Panc1 (cell line): Measurements from ENCODE around the gene FCMR. TPM values are rescaled to one million over a fixed set of nuclear protein-coding genes. Genes with fewer than 3 reads are reported as not detected.

Experiments
- ATAC-seq: fragments of 200-7000 bp; cut with Tn5 transposase; 2 replicates; pipeline ENCODE4 v1.9.1; 2020; ENCODE audit warnings: mild to moderate bottlenecking, moderate library complexity
- BruUV-seq: library from RNA; stranded (reverse); fragments of 400-500 nt; replicated peaks from 2 replicates; lab custom pipeline; 2021; lab: Mats Ljungman, UMichigan
- CTCF ChIA-PET: fragments of 300-600 bp; sonication (Branson Sonifier 250); formaldehyde crosslinking; loops from one replicate; lab custom pipeline; 2022; ENCODE audit warnings: antibody characterized with exemption; lab: Charles Lee
- POLR2A ChIA-PET: fragments of 300-600 bp; sonication (Branson Sonifier 250); formaldehyde crosslinking; loops from one replicate; lab custom pipeline; 2022; ENCODE audit warnings: antibody characterized with exemption; lab: Charles Lee
- DNase-seq: peaks from one replicate; pipeline ENCODE4 v3.0.0-alpha.2; 2010; ENCODE audit warnings: low read depth, low spot score
- H3K27ac ChIP-seq: 2 replicates; pipeline ENCODE4 v1.5.1; 2011; ENCODE audit warnings: mild to moderate bottlenecking, low read length, inconsistent platforms
- H3K27me3 ChIP-seq: fragments of 200-500 bp; sonication (Bioruptor generic); 2 replicates; pipeline ENCODE4 v1.6.0; 2014; ENCODE audit warnings: low read length, inconsistent platforms; ENCODE audit not compliant: control insufficient read depth, insufficient read depth
- H3K36me3 ChIP-seq: fragments of 200-500 bp; sonication (Bioruptor generic); 2 replicates; pipeline ENCODE4 v1.5.1; 2014; ENCODE audit warnings: inconsistent platforms, mild to moderate bottlenecking, low read length, moderate library complexity; ENCODE audit not compliant: control insufficient read depth, insufficient read depth
- H3K4me1 ChIP-seq: 2 replicates; pipeline ENCODE4 v1.5.1; 2011; ENCODE audit warnings: inconsistent platforms, mild to moderate bottlenecking, low read length, moderate library complexity; ENCODE audit not compliant: control insufficient read depth, insufficient read depth
- H3K4me3 ChIP-seq, 2 experiments: 2 replicates each; pipeline ENCODE4 v1.5.1; 2011 to 2012; ENCODE audit warnings: low read depth in 2 of 2, low read length in 2 of 2, mild to moderate bottlenecking in 2 of 2, inconsistent platforms in 1 of 2, moderate library complexity in 1 of 2
- H3K9me3 ChIP-seq: fragments of 200-500 bp; sonication (Bioruptor generic); 2 replicates; pipeline ENCODE4 v1.5.1; 2014; ENCODE audit warnings: low read depth, mild to moderate bottlenecking, inconsistent platforms, low read length, moderate library complexity; ENCODE audit not compliant: control insufficient read depth, insufficient read depth
- POLR2AphosphoS5 ChIP-seq: IDR thresholded peaks from 2 replicates; pipeline ENCODE4 v1.6.1; 2012; ENCODE audit warnings: mild to moderate bottlenecking, low read depth, low read length, moderate library complexity
- SIN3A ChIP-seq: IDR thresholded peaks from 2 replicates; pipeline ENCODE4 v1.6.1; 2012; ENCODE audit warnings: low read depth, mild to moderate bottlenecking, low read length, moderate library complexity, borderline replicate concordance; ENCODE audit not compliant: insufficient read depth
- TCF7L2 ChIP-seq: IDR thresholded peaks from 2 replicates; pipeline ENCODE4 v1.6.1; 2011; ENCODE audit warnings: mild to moderate bottlenecking, low read depth, low read length, inconsistent platforms
- in situ Hi-C: cut with HindIII; loops from 2 replicates; pipeline ENCODE4 v1.10.0; 2016; ENCODE audit warnings: low sequenced_read_pairs, low pct_unique_long_range_greater_than_20kb
- intact Hi-C: fragments of 100-400 bp; cut with micrococcal nuclease; formaldehyde crosslinking; loops from one replicate; pipeline ENCODE4 v1.10.0; 2022; ENCODE audit not compliant: unreplicated experiment
- total RNA-seq: library from RNA; stranded (reverse); gene quantifications from one replicate; pipeline ENCODE4 v1.2.1, GENCODE V29; 2021; ENCODE audit not compliant: unreplicated experiment
- TF ChIP-seq, protein P1 (sequence below), 2 experiments: IDR thresholded peaks; 2 replicates each; pipeline ENCODE4 v1.6.1; 2011 to 2012; ENCODE audit warnings: low read depth in 2 of 2, control low read depth in 1 of 2, low read length in 1 of 2, mild to moderate bottlenecking in 1 of 2, moderate library complexity in 1 of 2; ENCODE audit not compliant: insufficient read depth in 1 of 2
- TF ChIP-seq, protein P2 (sequence below): fragments of 450-650 bp; IDR thresholded peaks from 2 replicates; pipeline ENCODE4 v1.5.1; 2017; ENCODE audit warnings: mild to moderate bottlenecking

The FCMR gene
- total RNA-seq, 1 experiment from 2014 or later: 0.41 TPM

GRCh38 chr1:206896261-206896660 is 25.5 kb downstream of the FCMR start:
- ChIA-PET POLR2A (no interaction called here), CTCF (no interaction called here)
- Histone ChIP-seq H3K9me3 (no peaks in the 10 kb centered on the region), H3K4me3 (no peak overlapping the region), H3K36me3 (no peaks in the 10 kb centered on the region), H3K4me1 (no peaks in the 10 kb centered on the region), H3K27me3 (peaks cover 8% of the 10 kb centered on the region), H3K27ac (no peak overlapping the region)
- no peak for ATAC-seq
- no peak for TF ChIP-seq SIN3A
- TF ChIP-seq TCF7L2: no peak
- TF ChIP-seq POLR2AphosphoS5: no peak
- TF ChIP-seq, protein P1, sequence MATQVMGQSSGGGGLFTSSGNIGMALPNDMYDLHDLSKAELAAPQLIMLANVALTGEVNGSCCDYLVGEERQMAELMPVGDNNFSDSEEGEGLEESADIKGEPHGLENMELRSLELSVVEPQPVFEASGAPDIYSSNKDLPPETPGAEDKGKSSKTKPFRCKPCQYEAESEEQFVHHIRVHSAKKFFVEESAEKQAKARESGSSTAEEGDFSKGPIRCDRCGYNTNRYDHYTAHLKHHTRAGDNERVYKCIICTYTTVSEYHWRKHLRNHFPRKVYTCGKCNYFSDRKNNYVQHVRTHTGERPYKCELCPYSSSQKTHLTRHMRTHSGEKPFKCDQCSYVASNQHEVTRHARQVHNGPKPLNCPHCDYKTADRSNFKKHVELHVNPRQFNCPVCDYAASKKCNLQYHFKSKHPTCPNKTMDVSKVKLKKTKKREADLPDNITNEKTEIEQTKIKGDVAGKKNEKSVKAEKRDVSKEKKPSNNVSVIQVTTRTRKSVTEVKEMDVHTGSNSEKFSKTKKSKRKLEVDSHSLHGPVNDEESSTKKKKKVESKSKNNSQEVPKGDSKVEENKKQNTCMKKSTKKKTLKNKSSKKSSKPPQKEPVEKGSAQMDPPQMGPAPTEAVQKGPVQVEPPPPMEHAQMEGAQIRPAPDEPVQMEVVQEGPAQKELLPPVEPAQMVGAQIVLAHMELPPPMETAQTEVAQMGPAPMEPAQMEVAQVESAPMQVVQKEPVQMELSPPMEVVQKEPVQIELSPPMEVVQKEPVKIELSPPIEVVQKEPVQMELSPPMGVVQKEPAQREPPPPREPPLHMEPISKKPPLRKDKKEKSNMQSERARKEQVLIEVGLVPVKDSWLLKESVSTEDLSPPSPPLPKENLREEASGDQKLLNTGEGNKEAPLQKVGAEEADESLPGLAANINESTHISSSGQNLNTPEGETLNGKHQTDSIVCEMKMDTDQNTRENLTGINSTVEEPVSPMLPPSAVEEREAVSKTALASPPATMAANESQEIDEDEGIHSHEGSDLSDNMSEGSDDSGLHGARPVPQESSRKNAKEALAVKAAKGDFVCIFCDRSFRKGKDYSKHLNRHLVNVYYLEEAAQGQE (IDR thresholded peaks at IDR 0.05; ENCODE audit: insufficient read depth in 1 of 2, low read depth in 2 of 2, low read length in 1 of 2): no peak
- TF ChIP-seq, protein P2, sequence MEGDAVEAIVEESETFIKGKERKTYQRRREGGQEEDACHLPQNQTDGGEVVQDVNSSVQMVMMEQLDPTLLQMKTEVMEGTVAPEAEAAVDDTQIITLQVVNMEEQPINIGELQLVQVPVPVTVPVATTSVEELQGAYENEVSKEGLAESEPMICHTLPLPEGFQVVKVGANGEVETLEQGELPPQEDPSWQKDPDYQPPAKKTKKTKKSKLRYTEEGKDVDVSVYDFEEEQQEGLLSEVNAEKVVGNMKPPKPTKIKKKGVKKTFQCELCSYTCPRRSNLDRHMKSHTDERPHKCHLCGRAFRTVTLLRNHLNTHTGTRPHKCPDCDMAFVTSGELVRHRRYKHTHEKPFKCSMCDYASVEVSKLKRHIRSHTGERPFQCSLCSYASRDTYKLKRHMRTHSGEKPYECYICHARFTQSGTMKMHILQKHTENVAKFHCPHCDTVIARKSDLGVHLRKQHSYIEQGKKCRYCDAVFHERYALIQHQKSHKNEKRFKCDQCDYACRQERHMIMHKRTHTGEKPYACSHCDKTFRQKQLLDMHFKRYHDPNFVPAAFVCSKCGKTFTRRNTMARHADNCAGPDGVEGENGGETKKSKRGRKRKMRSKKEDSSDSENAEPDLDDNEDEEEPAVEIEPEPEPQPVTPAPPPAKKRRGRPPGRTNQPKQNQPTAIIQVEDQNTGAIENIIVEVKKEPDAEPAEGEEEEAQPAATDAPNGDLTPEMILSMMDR: no peak
- intact Hi-C loops (no loop called here), in situ Hi-C loops (no loop called here)
- no TSS peak for BruUV-seq
- DNase-seq: no peak

DNA sequence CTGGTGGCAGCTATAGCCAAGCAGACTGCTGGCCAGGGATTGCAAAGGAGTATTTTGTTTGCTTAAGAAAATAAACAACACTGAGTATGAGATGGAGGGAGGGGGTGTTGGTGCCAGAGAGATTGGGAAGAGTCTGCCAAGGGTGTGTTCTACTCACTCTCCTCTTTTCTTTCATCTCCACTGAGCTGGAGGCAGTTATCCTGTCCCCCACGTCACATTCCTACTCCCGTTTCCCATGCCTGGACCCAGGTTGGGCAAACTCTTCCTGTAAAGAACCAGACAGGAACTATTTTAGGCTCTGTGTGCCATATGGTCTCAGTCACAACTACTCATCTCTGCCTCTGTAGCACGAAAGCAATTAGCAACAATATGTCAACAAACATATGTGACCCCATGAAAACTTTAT is 25.9 kb downstream of the FCMR start:
- no peak for TF ChIP-seq TCF7L2
- TF ChIP-seq, protein P2: no peak
- TF ChIP-seq POLR2AphosphoS5: no peak
- TF ChIP-seq, protein P1 (IDR thresholded peaks at IDR 0.05; ENCODE audit: insufficient read depth in 1 of 2, low read depth in 2 of 2, low read length in 1 of 2): no peak
- TF ChIP-seq SIN3A: no peak
- CTCF ChIA-PET: no interaction called here
- POLR2A ChIA-PET: no interaction called here
- in situ Hi-C loops (no loop called here), intact Hi-C loops (no loop called here)
- Histone ChIP-seq H3K4me1 (no peaks in the 10 kb centered on the region), H3K4me3 (no peak overlapping the region), H3K36me3 (no peaks in the 10 kb centered on the region), H3K27me3 (peaks cover 10% of the 10 kb centered on the region), H3K9me3 (no peaks in the 10 kb centered on the region), H3K27ac (no peak overlapping the region)
- DNase-seq (no peak), ATAC-seq (no peak)
- BruUV-seq: no TSS peak
